HG03196 (cell line): ENCODE data around the gene TMEM202.
"Not testable (repeated sequence)": the region's sequence is repeated elsewhere in the genome, so short reads cannot be mapped to it uniquely, and the experiment has no call there.

Source experiments
- ATAC-seq: cut with Tn5 transposase; IDR thresholded peaks from one replicate; pipeline ENCODE4 v1.9.1; 2021; ENCODE audit not compliant: unreplicated experiment

Gene TMEM202

GRCh38 chr15:72397796-72398588 lies at the start of gene TMEM202:
TMEM202 (plus strand) TSS chr15:72398305; CDS start chr15:72398327, 22 bp downstream.
- ATAC-seq, result no peak

GRCh38 chr15:72353266-72353665 lies 44.8 kb upstream of the TMEM202 start:
- ATAC-seq, result no peak

GRCh38 chr15:72354496-72354895 lies 43.6 kb upstream of the TMEM202 start:
- no peak for ATAC-seq

- no peak for ATAC-seq
These were observed 40.0 kb upstream of the TMEM202 start for GRCh38 chr15:72358121-72358520.

GRCh38 chr15:72358650-72359171 lies 39.4 kb upstream of the TMEM202 start:
- ATAC-seq, result no peak

GRCh38 chr15:72361176-72361575 lies 36.9 kb upstream of the TMEM202 start:
- no peak for ATAC-seq

- peak; percentile 77 for ATAC-seq
These were observed 32.3 kb upstream of the TMEM202 start for GRCh38 chr15:72365844-72366243.

- no peak for ATAC-seq
These were observed 29.8 kb upstream of the TMEM202 start for GRCh38 chr15:72368325-72368724.

GRCh38 chr15:72368899-72369298 lies 29.2 kb upstream of the TMEM202 start:
- no peak for ATAC-seq

GRCh38 chr15:72369964-72370363 lies 28.1 kb upstream of the TMEM202 start:
- ATAC-seq, result no peak

- ATAC-seq, result no peak
These were observed 25.7 kb upstream of the TMEM202 start for GRCh38 chr15:72372361-72372760.

- ATAC-seq, result peak; percentile 38
These were observed 22.6 kb upstream of the TMEM202 start for GRCh38 chr15:72375501-72375845.

GRCh38 chr15:72375846-72376581 lies 22.1 kb upstream of the TMEM202 start, which contains the start of gene HEXA:
HEXA (minus strand) TSS chr15:72376014; CDS start chr15:72375972, 42 bp downstream.
- ATAC-seq, result peak; percentile 77

GRCh38 chr15:72377331-72377730 lies 20.8 kb upstream of the TMEM202 start:
- ATAC-seq, result no peak

GRCh38 chr15:72379106-72379505 lies 19.0 kb upstream of the TMEM202 start:
- ATAC-seq, result not testable (repeated sequence)

- no peak for ATAC-seq
These were observed 18.2 kb upstream of the TMEM202 start for GRCh38 chr15:72379856-72380430.

- ATAC-seq, result no peak
These were observed 17.4 kb upstream of the TMEM202 start for GRCh38 chr15:72380743-72381142.

GRCh38 chr15:72382146-72382545 lies 16.0 kb upstream of the TMEM202 start:
- no peak for ATAC-seq

GRCh38 chr15:72387741-72388140 lies 10.4 kb upstream of the TMEM202 start:
- ATAC-seq, result no peak

GRCh38 chr15:72389231-72389630 lies 8.9 kb upstream of the TMEM202 start:
- ATAC-seq, result no peak

GRCh38 chr15:72396331-72396730 lies 1.8 kb upstream of the TMEM202 start:
- ATAC-seq, result not testable (repeated sequence)

GRCh38 chr15:72398648-72399047 lies 543 bp downstream of the TMEM202 start:
- no peak for ATAC-seq
